HG03558 (cell line): Measurements from ENCODE around the gene HSF2BP.
"Not testable (repeated sequence)": the region's sequence is repeated elsewhere in the genome, so short reads cannot be mapped to it uniquely, and the experiment has no call there.

ENCODE experiments used
- ATAC-seq: cut with Tn5 transposase; IDR thresholded peaks from one replicate; pipeline ENCODE4 v1.9.1; 2021; ENCODE audit warnings: moderate number of reproducible peaks; ENCODE audit not compliant: unreplicated experiment; ENCODE audit errors: extremely low read depth

Gene HSF2BP

DNA sequence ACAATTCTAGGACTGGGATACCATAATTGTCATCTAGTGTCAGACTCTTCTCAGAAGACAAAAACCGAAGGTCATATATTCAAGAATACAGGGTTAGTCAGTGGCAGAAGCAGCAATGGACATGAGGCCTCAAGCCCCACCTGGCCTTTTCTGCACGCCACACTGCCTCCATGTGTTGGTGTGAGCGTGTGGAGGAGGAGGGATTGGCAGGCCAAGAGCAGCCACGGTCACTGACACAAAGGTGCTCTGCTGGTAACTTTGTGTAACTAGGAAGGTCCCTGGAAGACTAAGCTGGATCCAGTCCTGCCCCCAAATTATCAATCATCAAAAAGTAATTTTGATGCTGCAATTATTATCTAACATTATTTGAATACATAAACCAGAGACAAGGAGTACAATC lies 34.9 kb downstream of the HSF2BP start:
- ATAC-seq = no peak

DNA sequence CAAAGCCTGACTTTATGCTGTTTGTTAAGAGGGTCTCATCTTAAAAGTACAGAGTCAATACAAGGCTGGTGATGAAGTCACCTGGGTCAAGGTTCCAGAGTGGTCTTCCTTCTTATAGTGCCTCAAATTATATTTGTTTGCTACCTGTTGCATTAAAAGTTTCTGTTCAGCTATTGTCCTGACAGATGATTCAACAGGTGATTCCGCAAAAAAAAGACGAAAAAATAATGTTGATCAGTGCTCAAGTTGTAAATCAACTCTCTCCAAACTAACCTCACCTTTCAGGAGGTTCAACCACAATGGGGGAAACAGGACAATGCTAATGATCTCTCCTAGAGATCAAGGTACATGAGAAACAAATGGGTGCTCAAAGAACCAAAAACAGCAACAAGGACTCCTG lies 35.7 kb downstream of the HSF2BP start:
- no peak for ATAC-seq

DNA sequence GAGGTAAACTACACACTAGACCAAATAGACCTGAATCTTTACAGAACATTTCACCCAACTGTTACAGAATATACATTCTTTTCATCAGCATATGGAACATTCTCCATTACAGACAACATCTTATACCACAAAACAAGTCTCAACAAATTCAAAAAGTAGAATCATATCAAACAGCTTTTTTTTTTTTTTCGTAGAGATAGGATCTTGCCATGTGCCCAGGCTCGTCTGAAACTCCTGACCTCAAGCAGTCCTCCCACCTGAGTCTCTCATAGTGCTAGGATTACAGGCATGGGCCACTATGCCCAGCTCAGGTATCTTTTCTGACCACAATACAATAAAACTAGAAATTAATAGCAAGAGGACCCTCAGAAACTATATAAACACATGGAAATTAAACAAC lies 36.5 kb downstream of the HSF2BP start:
- ATAC-seq = no peak

DNA sequence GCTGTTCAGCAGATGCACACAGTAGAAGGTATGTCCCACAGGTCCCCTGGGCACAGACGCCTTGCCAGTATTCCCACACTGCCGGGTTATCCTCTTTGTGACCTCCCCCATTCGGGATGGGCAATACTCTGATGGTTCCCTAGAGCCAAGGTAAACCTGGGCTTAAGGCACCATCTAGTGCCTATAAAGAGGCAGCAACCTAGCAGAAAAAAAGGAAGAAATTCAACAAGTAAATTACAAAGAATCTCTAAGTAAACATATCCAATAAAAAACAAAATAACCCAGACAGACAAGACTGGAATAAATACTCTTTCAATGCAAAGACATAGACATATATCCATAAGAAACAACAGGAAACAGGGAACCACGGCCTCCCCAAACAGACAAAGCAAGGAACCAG lies 39.4 kb downstream of the HSF2BP start:
- no peak for ATAC-seq

DNA sequence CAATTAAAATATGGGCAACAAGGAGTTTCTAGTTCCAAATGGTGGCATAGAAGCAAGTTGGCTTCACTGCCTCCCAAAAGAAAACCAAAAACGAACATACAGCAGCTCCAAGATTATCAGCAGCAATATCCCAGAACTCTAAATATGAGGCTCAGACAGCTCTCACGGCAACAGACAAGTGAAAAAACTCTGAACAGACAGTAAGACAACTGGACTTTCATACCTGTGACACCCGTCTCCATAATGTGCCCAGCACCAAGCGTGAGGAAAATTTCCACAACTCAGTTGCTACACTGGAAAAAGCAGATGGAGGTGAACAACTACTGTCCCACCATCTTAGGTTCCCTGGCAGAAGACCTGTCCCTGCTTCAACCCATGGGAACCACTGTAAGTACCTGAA lies 39.9 kb downstream of the HSF2BP start:
- no peak for ATAC-seq

DNA sequence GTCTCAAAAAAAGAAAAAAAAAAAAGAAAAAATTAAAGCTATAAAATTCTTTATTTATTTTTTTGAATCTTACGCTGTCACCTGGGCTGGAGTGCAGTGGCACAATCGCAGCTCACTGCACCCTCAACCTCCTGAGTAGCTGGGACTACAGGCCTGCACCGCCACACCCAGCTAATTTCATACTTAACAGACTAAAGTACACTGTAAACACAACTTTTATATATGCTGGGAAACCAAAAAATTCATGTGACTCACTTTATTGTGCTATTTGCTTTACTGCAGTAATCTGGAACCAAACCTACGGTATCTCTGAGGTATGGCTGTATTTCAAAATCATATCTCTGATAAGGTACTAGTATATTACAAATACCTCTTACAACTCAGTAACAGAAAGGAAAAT lies 40.3 kb downstream of the HSF2BP start:
- no peak for ATAC-seq

DNA sequence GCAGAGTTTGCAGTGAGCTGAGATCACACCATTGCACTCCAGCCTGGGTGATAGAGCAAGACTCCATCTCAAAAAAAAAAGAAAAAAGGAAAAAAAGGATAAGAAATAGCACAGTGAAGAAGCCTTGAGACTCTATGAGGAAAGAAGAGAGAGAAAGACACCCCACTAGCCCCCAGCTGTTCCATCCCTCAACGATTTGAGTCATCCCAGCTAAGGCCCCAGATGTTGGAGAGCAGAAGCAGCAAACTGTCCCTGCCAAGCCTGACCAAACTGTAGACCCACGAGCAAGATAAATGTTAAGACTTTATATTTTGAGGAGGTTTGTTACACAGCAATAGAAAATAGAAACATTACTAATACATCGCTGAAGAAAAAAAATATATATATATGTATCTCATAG lies 42.4 kb downstream of the HSF2BP start:
- ATAC-seq = not testable (repeated sequence)

DNA sequence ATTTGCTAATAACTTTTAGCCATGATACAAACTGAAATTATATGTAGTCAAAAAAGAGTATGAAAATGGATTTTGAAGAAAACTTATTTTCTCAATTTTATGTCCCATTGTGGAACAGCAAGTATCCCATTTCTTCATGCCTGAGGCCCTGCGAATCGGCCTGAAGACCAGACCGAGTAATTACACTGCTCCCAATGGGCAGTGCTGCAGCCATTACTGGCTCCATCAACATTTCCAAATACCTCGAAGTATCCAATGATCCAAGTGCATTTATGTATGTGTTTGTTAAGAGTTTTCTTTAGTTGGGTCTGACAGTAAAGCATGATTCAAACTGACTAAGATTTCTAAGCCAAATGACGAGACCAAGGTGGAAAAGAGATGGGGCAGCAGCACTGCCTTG lies 44.4 kb downstream of the HSF2BP start:
- no peak for ATAC-seq

DNA sequence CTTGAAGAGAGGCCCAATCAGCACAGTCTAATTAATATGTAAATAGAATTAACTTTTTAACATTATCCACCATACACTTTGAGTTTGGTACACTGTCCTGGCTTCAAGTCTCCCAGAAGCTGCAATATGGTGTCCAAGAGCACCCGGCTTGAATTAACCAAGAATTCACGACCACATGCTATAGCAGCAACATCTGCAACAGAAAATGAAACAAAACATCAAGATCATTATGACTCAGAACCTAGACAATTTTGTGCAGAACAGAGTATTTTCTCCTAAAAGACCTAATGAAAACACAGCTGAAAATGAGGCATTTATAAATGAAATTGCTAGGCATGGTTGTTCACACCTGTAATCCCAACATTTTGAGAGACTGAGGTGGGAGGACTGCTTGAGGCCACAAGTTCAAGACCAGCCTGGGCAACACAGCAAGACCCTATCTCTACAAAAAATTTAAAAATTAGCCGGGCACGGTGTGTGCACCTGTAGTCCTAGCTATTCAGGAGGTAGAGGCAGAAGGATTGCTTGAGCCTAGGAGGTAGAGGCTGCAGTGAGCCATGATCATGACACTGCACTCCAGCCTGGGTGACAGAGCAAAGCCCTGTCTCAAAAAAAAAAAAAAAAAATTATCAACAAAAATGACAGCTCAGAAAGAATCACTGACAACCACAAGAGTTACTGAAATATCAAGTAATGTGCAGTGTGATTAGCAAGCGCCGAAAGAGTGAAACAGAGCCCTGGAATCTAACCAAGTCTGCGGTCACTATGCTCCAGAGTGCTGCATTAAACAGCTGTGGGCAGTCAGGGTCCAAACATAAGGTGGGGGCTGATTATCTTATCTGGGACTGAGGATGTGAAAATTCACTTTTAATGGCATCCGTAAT lies 45.3 kb downstream of the HSF2BP start:
- ATAC-seq = no peak

DNA sequence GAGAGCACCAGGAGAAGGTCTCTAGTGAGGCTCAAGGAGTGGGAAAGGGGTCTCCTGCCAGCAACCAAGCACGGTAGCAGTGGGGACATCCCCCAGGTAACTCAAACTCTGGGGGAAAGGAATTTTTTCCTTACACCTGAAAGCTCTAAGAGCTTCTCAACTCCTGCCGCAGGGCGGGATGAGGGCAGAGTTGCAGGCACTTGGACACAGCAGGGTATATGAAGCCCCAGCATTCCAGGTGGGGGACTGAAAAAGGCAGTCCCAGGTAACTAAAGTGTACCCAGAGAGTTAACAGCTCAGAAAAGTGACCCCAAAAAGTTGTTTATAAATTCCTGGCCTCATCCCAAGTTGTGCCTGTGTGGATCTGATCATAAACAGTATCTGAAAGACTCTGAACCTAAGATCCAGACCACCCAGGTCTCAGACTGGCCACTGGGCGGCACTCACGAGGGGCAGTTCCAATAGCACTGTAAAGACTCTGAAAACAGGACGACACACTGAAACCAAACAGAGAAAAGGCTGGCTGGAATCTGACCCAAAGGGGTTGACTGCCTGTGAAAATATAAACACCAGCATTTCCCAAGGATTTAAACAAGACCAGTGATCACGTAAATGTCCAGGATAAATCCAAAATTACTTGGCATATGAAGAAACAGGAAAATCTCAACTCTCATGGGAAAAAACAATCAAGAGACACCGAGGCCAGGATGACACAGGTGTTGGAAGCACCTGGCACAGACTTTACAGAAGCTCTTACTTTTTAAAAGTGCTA lies 47.5 kb downstream of the HSF2BP start:
- no peak for ATAC-seq

DNA sequence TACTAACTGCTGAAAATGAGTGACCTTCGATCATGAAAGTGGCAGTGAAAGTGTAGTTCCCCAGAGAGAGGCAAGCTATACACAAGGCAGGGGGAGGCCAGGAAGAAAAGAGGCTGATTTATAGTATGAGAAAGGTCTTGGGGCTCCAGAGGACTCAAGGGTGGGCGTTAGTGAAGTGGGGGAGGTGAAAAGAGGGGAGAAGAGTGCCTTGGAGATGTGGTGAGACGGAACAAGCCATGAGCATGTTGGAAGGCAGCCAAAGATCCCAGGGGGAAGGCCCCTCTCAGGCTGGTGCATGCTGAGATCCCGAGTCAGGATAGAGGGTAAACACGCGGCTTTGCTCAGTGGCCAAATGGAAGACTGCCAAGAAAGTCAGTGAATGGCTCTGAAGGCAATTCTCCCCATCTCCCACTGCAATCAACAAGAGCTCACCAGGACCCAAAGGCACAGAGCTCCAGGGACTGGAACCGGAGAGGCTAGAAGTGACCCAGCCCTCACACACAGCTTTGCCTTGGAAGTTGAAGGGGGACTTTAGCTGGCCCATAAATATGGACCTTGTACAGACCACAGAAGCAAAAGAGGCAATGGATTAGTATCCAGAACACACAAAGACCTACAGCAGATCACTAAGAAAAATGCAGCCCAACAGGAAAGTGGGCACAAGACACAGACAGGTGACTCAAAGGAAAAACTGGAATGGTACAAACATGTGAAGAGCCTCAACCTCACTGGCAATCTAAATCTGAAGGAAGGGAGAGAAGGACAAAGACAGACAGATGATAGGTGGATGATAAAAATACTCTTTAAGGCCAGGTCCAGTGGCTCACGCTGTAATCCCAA lies 49.6 kb downstream of the HSF2BP start:
- ATAC-seq = no peak

DNA sequence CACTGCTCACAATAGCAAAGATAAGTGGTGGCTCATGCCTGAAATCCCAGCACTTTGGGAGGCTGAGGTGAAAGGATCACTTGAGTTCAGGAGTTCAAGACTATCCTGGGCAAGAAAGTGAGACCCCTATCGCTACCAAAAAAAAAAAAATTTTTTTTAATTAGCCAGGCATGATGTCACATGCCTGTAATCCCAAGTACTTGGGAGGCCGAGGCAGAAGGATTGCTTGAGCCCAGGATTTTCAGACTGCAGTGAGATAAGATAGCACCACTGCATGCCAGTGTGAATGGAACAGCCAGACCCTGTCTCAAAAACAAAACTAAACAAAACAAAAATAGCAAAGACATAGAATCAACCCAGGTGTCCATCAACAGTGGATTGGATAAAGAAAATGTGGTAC lies 50.6 kb downstream of the HSF2BP start:
- no peak for ATAC-seq

DNA sequence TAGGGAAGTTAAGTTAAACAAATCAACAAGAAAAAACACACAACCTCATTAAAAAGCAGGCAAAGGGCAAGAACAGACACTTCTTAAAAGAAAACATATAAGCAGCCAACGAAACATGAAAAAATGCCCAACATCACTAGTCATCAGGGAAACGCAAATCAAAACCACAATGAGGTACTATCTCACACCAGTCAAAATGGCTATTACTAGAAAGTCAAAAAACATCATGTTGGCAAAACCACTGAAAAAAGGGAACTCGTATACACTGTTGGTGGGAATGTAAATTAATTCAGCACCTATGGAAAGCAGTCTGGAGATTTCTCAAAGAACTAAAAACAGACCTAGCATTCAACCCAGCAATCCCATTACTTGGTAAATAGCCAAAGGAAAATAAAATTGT lies 51.1 kb downstream of the HSF2BP start:
- no peak for ATAC-seq

DNA sequence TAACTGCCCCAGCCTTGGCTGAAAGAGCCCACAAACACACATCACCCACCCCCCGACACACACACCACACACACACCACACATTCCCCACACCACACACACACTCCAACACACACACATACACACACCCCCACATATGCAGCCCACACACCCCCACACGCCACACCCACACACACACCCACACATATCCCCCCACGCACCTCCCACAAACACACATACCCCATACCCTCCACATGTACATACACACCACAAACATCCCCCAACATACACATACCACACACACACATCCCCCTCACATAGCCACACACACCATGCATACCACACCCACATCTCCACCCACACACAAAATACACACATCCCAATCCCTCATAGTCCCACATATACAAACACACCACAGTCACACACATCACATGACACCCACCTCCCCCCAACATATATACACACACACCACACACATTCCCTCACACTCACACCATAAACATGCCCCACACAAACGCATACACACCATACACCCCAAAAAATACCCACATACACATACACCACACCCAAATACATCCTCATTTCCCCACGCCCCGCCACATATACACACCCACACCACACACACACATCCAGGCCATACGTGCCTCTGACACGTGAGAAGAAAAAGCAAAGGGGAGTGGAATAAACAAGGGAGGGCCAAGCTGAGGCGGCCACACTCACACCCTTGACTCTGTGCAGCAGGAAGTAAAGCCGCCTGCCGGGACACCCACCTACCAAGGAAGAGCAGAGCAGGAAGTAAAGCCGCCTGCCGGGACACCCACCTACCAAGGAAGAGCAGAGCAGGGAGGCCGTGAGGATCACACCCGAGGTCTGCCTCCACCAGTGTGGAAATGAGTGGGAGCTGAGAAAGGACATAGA lies 53.7 kb downstream of the HSF2BP start:
- no peak for ATAC-seq

DNA sequence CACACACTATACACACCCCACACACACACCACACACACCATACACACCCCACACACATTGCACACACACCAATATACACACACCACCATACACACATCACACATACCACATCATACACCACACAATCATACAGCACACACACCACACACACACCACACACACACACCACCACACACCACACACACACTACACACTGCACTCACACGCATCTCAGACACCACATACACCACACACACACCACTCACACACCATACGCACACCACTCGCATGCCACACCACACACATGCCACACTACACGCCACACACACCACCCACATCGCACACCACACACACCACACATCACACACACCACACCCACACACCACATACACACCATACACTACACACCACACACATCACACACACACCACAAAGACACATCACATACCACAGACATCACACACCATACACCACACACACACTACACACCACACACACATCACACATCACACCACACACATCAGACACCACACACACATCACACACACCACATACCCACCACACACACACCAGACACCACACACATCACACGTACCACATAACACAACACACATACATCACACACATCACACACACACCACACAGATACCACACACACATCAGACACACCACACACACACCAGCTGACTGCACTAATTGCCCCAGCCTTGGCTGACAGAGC lies 54.6 kb downstream of the HSF2BP start:
- no peak for ATAC-seq

DNA sequence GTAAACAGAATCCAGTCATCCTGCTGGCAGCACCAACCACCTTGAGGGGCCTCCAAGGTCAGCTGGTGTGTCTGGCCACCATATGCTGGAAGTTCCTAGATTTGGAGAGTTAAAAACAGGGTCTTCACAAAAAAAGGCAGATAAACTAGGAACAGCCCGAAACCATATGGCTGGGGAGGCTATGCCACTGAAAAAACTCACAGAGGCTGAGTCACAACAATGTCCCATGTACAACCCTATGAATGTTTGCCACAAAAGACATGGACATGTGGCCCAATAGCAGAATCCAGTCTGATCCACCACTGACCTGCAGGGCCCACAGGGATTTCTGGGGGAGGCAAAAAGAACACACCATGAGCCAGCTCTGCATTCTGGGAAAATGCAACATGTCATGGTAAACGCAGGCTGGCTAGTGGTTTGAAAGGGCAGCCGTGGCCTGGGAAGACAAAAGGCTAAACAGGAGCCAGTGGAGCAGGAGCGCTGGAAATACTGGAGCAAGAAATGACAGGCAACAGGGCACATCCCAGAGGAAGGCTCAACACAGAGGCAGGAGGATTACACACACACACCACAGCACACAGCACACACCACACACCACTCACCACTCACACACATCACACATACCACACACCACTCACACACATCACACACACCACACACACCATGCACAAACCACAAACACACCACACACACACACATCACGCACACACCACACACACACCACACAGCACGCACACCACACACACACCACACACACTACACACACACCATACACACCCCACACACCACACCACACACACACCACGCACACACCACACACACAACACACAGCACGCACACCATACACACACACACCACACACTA lies 55.4 kb downstream of the HSF2BP start:
- ATAC-seq = no peak

DNA sequence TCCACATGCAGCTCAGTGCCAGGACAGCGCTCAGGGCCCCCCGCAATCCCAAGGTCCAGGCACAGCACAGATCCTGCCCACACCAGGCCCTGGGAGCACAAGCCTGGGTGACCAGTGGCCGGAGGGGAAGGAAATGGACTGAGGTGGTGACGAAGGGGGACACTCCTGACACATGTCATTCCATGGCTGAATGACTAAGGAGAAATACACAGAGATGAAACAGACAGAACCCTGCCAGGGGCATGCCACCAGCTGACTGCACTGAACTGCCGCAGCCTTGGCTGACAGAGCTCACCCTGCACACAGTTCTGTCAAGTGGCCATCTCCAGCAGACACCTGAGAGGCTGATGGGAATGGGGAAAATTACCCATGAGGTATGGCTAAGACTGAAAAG lies 56.1 kb downstream of the HSF2BP start:
- ATAC-seq = no peak
